GM20000 (cell line): Measurements from ENCODE around the gene ATF2.

Experiments used
- DNase-seq: peaks from one replicate; pipeline ENCODE4 v3.0.0; 2012; ENCODE audit warnings: low spot score
- TF ChIP-seq, protein P1 (sequence below): IDR thresholded peaks from 2 replicates; pipeline ENCODE4 v1.5.1; 2012; ENCODE audit warnings: mild to moderate bottlenecking, control low read depth; ENCODE audit errors: extremely low read depth, missing control alignments

The ATF2 gene

DNA sequence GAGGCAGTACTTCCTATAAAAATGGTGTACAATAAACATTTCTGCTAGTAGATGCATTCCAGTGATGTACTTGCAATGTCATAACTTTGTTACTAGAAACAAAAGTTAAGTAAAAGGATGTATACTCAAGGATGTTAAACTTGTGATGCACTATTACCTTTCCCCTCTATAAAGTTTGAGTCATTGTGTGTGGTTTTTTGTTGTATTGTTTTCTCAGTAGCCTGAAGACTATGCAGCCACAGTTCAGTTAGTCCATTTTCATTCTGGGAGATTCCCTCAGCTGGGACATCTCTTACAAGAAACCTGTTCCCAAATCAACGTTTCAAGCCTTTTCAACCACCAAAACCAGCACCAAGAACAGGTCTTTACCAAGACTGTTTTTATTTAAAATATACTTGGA is 7.9 kb upstream of the ATF2 start:
- no peak for DNase-seq
- TF ChIP-seq, protein P1, sequence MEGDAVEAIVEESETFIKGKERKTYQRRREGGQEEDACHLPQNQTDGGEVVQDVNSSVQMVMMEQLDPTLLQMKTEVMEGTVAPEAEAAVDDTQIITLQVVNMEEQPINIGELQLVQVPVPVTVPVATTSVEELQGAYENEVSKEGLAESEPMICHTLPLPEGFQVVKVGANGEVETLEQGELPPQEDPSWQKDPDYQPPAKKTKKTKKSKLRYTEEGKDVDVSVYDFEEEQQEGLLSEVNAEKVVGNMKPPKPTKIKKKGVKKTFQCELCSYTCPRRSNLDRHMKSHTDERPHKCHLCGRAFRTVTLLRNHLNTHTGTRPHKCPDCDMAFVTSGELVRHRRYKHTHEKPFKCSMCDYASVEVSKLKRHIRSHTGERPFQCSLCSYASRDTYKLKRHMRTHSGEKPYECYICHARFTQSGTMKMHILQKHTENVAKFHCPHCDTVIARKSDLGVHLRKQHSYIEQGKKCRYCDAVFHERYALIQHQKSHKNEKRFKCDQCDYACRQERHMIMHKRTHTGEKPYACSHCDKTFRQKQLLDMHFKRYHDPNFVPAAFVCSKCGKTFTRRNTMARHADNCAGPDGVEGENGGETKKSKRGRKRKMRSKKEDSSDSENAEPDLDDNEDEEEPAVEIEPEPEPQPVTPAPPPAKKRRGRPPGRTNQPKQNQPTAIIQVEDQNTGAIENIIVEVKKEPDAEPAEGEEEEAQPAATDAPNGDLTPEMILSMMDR, result no peak

DNA sequence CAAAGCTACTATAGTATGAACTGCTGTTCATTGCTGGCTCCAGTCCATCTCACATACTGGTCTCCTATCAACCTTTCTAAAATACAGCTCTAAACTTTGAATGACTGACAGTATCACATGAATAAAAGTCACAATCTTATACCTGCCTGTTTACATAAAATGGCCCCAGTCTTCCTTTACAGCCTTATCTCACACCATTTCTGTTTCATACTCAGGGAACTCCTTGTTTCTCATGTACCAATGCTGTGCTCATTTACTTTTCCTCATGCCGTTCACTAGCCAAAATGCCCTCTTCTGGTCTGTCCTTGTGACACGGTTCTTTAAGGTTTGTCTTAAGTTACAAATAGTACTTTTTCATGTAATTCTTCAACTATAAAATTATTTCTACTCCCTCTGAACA is 7.3 kb upstream of the ATF2 start:
- DNase-seq, result no peak
- TF ChIP-seq, protein P1, result no peak

GRCh38 chr2:175170659-175171304 is 2.8 kb upstream of the ATF2 start:
- TF ChIP-seq, protein P1, result no peak
- DNase-seq, result no peak

GRCh38 chr2:175169191-175169590 is 1.2 kb upstream of the ATF2 start:
- DNase-seq, result no peak
- TF ChIP-seq, protein P1, result no peak

DNA sequence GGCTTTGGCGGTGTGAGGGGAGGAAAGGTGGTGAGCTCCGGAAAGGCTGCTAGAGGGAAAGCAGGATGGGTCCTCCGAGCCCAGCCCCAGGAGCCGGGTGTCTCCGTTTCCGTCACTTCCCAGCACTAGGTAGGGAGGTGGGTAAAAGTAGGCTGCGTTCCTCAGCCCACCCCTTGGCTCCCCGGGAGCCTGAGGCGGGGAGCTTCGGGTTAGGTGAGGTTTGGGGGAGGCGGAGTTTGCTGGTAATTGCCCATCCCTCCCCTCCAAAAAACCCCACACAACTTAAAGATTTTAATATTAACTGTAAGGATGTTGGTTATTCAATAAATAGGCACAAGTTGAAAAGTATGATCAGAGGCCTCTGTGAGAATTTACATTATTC is 552 bp upstream of the ATF2 start:
- TF ChIP-seq, protein P1, result no peak
- DNase-seq, result no peak

GRCh38 chr2:175167076-175167791 is 769 bp downstream of the ATF2 start:
- peak; percentile 19 for DNase-seq
- TF ChIP-seq, protein P1, result no peak

DNA sequence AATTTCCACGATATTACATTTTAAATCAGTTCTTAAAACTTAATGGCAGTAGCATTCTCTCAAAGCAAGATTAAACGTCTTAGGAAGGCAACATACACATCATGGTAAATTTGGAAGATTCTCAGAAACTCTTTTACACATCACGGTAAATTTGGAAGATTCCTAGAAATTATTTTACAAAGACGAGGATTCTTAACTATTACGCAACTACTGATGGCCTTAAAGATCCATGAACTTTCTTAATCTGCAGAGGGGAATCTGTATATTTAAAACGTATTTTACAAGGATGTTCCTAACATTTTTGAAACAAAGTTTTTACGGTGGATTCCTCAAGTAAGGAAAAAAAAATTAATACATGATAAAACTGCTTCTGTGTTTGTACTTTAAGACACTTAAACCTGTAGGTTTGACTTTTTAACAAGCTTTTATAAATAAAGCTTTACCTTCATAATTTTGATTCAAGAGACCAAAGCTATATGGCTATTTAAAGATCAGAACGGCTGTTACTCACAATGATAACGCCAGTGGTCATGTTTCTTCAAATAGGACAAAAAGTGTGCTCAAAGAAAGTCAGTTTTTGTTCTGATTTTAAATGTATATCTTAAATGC is 1.7 kb downstream of the ATF2 start:
- TF ChIP-seq, protein P1, result no peak
- DNase-seq, result no peak
